Body of pancreas (tissue), 4 donors: Measurements from ENCODE around the gene TMEM213. TPM values are rescaled to one million over a fixed set of nuclear protein-coding genes. Genes with fewer than 3 reads are reported as not detected.

Source experiments
- ATAC-seq: fragments of 150-250 bp; one replicate; pipeline ENCODE4 v1.9.1; 2016
- DNase-seq, 4 donors: peaks; one replicate each; pipeline ENCODE4 v3.0.0-alpha.2; 2019
- H3K27ac ChIP-seq, 4 donors: fragments of 200-600 bp; sonication (generic); 1 replicate in 3 of 4; 2 replicates in 1 of 4; pipeline versions ENCODE4 v1.5.1 to v1.6.1; 2016 to 2019; ENCODE audit warnings: mild to moderate bottlenecking in 1 of 4, mixed read lengths in 1 of 4, moderate library complexity in 1 of 4
- H3K27me3 ChIP-seq, 2 donors: fragments of 200-600 bp; sonication (generic); one replicate each; pipeline ENCODE4 v1.6.0; 2016; ENCODE audit warnings: mild to moderate bottlenecking in 1 of 2
- H3K36me3 ChIP-seq, 2 donors: fragments of 200-600 bp; sonication (generic); replicated peaks in 1 of 2; 2 replicates each; pipeline ENCODE4 v1.5.1; 2016; ENCODE audit warnings: low read depth in 2 of 2; ENCODE audit not compliant: insufficient read depth in 1 of 2
- H3K4me1 ChIP-seq: fragments of 200-600 bp; sonication (generic); one replicate; pipeline ENCODE4 v1.6.0; 2016
- H3K4me3 ChIP-seq, 2 donors: fragments of 200-600 bp; sonication (generic); 1 replicate in 1 of 2; 2 replicates in 1 of 2; pipeline ENCODE4 v1.5.1; 2016 to 2019
- H3K9me3 ChIP-seq, 3 donors: fragments of 200-600 bp; sonication (generic); 1 replicate in 2 of 3; 2 replicates in 1 of 3; pipeline ENCODE4 v1.5.1; 2016
- CTCF ChIP-seq, 7 experiments: fragments of 450-650 bp in 4 of 7; fragments of 200-600 bp in 3 of 7; sonication (generic) in 3 of 7; IDR thresholded peaks; one replicate each; pipeline ENCODE4 v1.5.1; 2016 to 2019; ENCODE audit warnings: antibody characterized with exemption in 7 of 7
- POLR2A ChIP-seq, 3 donors: fragments of 450-650 bp; IDR thresholded peaks; one replicate each; pipeline ENCODE4 v1.6.1; 2016; ENCODE audit warnings: antibody characterized with exemption in 3 of 3, mild to moderate bottlenecking in 2 of 3
- WGBS, 2 donors: methylation state at CpG; one replicate each; pipeline ENCODE4 v1.1.5; 2017; 5-methylcytosine and 5-hydroxymethylcytosine counted together
- intact Hi-C: fragments of 100-400 bp; cut with DNase I; formaldehyde crosslinking; loops from one replicate; pipeline ENCODE4 v1.15.1; 2023
- total RNA-seq, 2 donors: library from RNA; depleted of rRNA; stranded (reverse); fragments of >200 nt; gene quantifications; one replicate each; pipeline ENCODE4 v1.1.0, GENCODE V29; 2016

The TMEM213 gene
- total RNA-seq, 2 donors from 2014 or later, result not detected

GRCh38 chr7:138773817-138774216, 24.0 kb upstream of the TMEM213 start:
- H3K27ac ChIP-seq, result no peak overlapping the region
- H3K4me1 ChIP-seq, result no peaks in the 10 kb centered on the region
- intact Hi-C loops, result no loop called here
- H3K9me3 ChIP-seq, result no peaks in the 10 kb centered on the region
- H3K27me3 ChIP-seq, result no peaks in the 10 kb centered on the region
- DNase-seq, result no peak
- WGBS, 2 donors, result 55 to 65% methylated on average over 4 to 12 of the region's 12 CpGs
- ATAC-seq, result no peak
- no peak for TF ChIP-seq POLR2A (IDR thresholded peaks at IDR 0.05)
- no peak for TF ChIP-seq CTCF (IDR thresholded peaks at IDR 0.05)
- H3K36me3 ChIP-seq, result no peaks in the 10 kb centered on the region
- no peak overlapping the region for H3K4me3 ChIP-seq

- no peaks in the 10 kb centered on the region for H3K4me1 ChIP-seq
- 62 to 68% methylated on average over 10 of the region's 10 CpGs for WGBS, 2 donors
- no peak overlapping the region for H3K27ac ChIP-seq
- no peak for DNase-seq
- no peak overlapping the region for H3K4me3 ChIP-seq
- H3K9me3 ChIP-seq, result no peaks in the 10 kb centered on the region
- TF ChIP-seq POLR2A (IDR thresholded peaks at IDR 0.05), result no peak
- no peak for TF ChIP-seq CTCF (IDR thresholded peaks at IDR 0.05)
- H3K36me3 ChIP-seq, result no peaks in the 10 kb centered on the region
- ATAC-seq, result no peak
- intact Hi-C loops, result no loop called here
- H3K27me3 ChIP-seq, result no peaks in the 10 kb centered on the region
These were observed 21.5 kb upstream of the TMEM213 start for GRCh38 chr7:138776166-138776833.

- Histone ChIP-seq H3K4me1 (no peaks in the 10 kb centered on the region), H3K36me3 (no peaks in the 10 kb centered on the region), H3K4me3 (no peak overlapping the region), H3K27ac (no peak overlapping the region), H3K9me3 (no peaks in the 10 kb centered on the region), H3K27me3 (no peaks in the 10 kb centered on the region)
- DNase-seq (no peak), ATAC-seq (no peak)
- WGBS, 2 donors, result 76 to 79% methylated on average over 2 of the region's 2 CpGs
- intact Hi-C loops, result no loop called here
- TF ChIP-seq POLR2A (IDR thresholded peaks at IDR 0.05), result no peak
These were observed 16.8 kb upstream of the TMEM213 start for GRCh38 chr7:138781004-138781403.

- DNase-seq (no peak), ATAC-seq (no peak)
- Histone ChIP-seq H3K36me3 (no peaks in the 10 kb centered on the region), H3K27ac (no peak overlapping the region), H3K4me3 (no peak overlapping the region), H3K9me3 (no peaks in the 10 kb centered on the region), H3K27me3 (no peaks in the 10 kb centered on the region), H3K4me1 (no peaks in the 10 kb centered on the region)
- WGBS, 2 donors, result 61 to 71% methylated on average over 4 of the region's 4 CpGs
- no peak for TF ChIP-seq CTCF (IDR thresholded peaks at IDR 0.05)
- no peak for TF ChIP-seq POLR2A (IDR thresholded peaks at IDR 0.05)
- intact Hi-C loops, result no loop called here
These were observed 13.1 kb upstream of the TMEM213 start for GRCh38 chr7:138784692-138785091.

GRCh38 chr7:138785587-138786437, 12.0 kb upstream of the TMEM213 start:
- no peak overlapping the region for H3K27ac ChIP-seq
- no peaks in the 10 kb centered on the region for H3K4me1 ChIP-seq
- TF ChIP-seq CTCF (IDR thresholded peaks at IDR 0.05) (no peak), POLR2A (IDR thresholded peaks at IDR 0.05) (no peak)
- ATAC-seq (no peak), DNase-seq (no peak)
- H3K4me3 ChIP-seq, result no peak overlapping the region
- WGBS, 2 donors, result 43 to 51% methylated on average over 10 of the region's 10 CpGs
- no peaks in the 10 kb centered on the region for H3K9me3 ChIP-seq
- no peaks in the 10 kb centered on the region for H3K36me3 ChIP-seq
- intact Hi-C loops, result no loop called here
- H3K27me3 ChIP-seq, result no peaks in the 10 kb centered on the region
